Uterus (tissue), 2 donors: Measurements from ENCODE around the gene LGALS3BP.

Experiments
- CTCF ChIP-seq, 4 experiments: fragments of 200-600 bp in 2 of 4; fragments of 450-650 bp in 2 of 4; sonication (generic) in 2 of 4; IDR thresholded peaks; one replicate each; pipeline ENCODE4 v1.5.1; 2016 to 2019; ENCODE audit warnings: antibody characterized with exemption in 4 of 4, mild to moderate bottlenecking in 2 of 4, moderate library complexity in 1 of 4
- POLR2A ChIP-seq, 2 donors: fragments of 450-650 bp; IDR thresholded peaks; one replicate each; pipeline ENCODE4 v1.6.1; 2016; ENCODE audit warnings: antibody characterized with exemption in 2 of 2, mild to moderate bottlenecking in 1 of 2, moderate library complexity in 1 of 2

DNA sequence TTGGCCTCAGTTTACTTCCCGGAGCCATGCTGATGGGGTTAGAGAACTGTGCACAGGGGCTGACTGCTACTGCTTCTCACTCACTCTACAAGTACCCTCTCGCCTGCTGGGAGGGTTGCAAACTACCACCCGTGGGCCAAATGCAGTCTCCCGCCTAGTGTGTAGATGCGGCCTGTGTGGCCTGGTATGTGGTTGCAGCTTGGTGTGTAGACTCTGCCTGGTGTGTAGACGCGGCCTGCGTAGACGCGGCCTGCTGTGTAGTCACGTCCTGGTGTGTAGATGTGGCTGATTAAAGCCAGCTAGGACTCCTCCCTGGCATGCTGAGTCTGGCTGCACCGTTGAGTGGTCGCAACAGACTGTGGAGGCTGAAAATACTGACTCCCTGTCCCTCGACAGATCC lies 22.6 kb upstream of the LGALS3BP start:
- TF ChIP-seq CTCF (IDR thresholded peaks at IDR 0.05) (no peak), POLR2A (IDR thresholded peaks at IDR 0.05) (no peak)
